ENCODE measurements around the gene STARD7. TPM values are rescaled to one million over a fixed set of nuclear protein-coding genes. Genes with fewer than 3 reads are reported as not detected.
A peak's percentile ranks its signal among the peaks of the same experiment; 100 is the strongest.

Gene STARD7
- total RNA-seq, 1 donor from 2014 or later: 103 TPM

GRCh38 chr2:96164459-96165184 lies 44.0 kb downstream of the STARD7 start:
- TF ChIP-seq, protein P1, sequence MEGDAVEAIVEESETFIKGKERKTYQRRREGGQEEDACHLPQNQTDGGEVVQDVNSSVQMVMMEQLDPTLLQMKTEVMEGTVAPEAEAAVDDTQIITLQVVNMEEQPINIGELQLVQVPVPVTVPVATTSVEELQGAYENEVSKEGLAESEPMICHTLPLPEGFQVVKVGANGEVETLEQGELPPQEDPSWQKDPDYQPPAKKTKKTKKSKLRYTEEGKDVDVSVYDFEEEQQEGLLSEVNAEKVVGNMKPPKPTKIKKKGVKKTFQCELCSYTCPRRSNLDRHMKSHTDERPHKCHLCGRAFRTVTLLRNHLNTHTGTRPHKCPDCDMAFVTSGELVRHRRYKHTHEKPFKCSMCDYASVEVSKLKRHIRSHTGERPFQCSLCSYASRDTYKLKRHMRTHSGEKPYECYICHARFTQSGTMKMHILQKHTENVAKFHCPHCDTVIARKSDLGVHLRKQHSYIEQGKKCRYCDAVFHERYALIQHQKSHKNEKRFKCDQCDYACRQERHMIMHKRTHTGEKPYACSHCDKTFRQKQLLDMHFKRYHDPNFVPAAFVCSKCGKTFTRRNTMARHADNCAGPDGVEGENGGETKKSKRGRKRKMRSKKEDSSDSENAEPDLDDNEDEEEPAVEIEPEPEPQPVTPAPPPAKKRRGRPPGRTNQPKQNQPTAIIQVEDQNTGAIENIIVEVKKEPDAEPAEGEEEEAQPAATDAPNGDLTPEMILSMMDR (IDR thresholded peaks at IDR 0.05; ENCODE audit: insufficient read depth, low read depth, low read length): no peak
- TF ChIP-seq EZH2 (IDR thresholded peaks at IDR 0.05; ENCODE audit: insufficient read depth, low read length): no peak
- H3K27ac Mint-ChIP-seq (ENCODE audit: unreplicated experiment): no peak overlapping the region
- H3K9ac ChIP-seq (ENCODE audit: low read length): no peak overlapping the region
- no peak overlapping the region for H3K4me3 ChIP-seq (ENCODE audit: insufficient read depth, low read depth, low read length)
- no peaks in the 10 kb centered on the region for H3K27me3 ChIP-seq (ENCODE audit: insufficient read depth, low read length)
- H3K4me3 Mint-ChIP-seq (ENCODE audit: unreplicated experiment): no peak overlapping the region
- FAIRE-seq (no peak), DNase-seq (ENCODE audit: low read depth) (no peak)
- no peak overlapping the region for H3K27ac ChIP-seq (ENCODE audit: low read depth, low read length)
- peak overlapping the region; percentile 63 for H2AFZ ChIP-seq (ENCODE audit: low read depth, low read length)
- H3K36me3 Mint-ChIP-seq (ENCODE audit: low read depth, unreplicated experiment): no peaks in the 10 kb centered on the region
- no peaks in the 10 kb centered on the region for H3K36me3 ChIP-seq (ENCODE audit: insufficient read depth, low read length)
- H3K79me2 ChIP-seq (ENCODE audit: insufficient read depth, low read length): no peaks in the 10 kb centered on the region
- H3K9me3 Mint-ChIP-seq (ENCODE audit: unreplicated experiment): peaks cover 3% of the 10 kb centered on the region
- H3K27me3 Mint-ChIP-seq (ENCODE audit: low read depth, unreplicated experiment): peaks cover 6% of the 10 kb centered on the region
- no peaks in the 10 kb centered on the region for H4K20me1 ChIP-seq (ENCODE audit: insufficient read depth, low read length)
- H3K9me3 ChIP-seq (ENCODE audit: insufficient read depth, low read depth, low read length): no peaks in the 10 kb centered on the region
- no peak overlapping the region for H3K4me2 ChIP-seq (ENCODE audit: low read length)
- no peaks in the 10 kb centered on the region for H3K4me1 Mint-ChIP-seq (ENCODE audit: low read depth, unreplicated experiment)
- H3K4me1 ChIP-seq (ENCODE audit: insufficient read depth, low read length): peaks cover 4% of the 10 kb centered on the region

GRCh38 chr2:96163768-96164429 lies 44.7 kb downstream of the STARD7 start:
- no peaks in the 10 kb centered on the region for H3K4me1 Mint-ChIP-seq (ENCODE audit: low read depth, unreplicated experiment)
- H3K27me3 Mint-ChIP-seq (ENCODE audit: low read depth, unreplicated experiment): peaks cover 13% of the 10 kb centered on the region
- no peaks in the 10 kb centered on the region for H3K79me2 ChIP-seq (ENCODE audit: insufficient read depth, low read length)
- no peak overlapping the region for H3K9ac ChIP-seq (ENCODE audit: low read length)
- DNase-seq (ENCODE audit: low read depth) (no peak), FAIRE-seq (no peak)
- H3K4me3 ChIP-seq (ENCODE audit: insufficient read depth, low read depth, low read length): no peak overlapping the region
- TF ChIP-seq, protein P1 (IDR thresholded peaks at IDR 0.05; ENCODE audit: insufficient read depth, low read depth, low read length): no peak
- no peak for TF ChIP-seq EZH2 (IDR thresholded peaks at IDR 0.05; ENCODE audit: insufficient read depth, low read length)
- no peak overlapping the region for H3K4me3 Mint-ChIP-seq (ENCODE audit: unreplicated experiment)
- H4K20me1 ChIP-seq (ENCODE audit: insufficient read depth, low read length): no peaks in the 10 kb centered on the region
- peak overlapping the region; percentile 56 for H2AFZ ChIP-seq (ENCODE audit: low read depth, low read length)
- H3K36me3 ChIP-seq (ENCODE audit: insufficient read depth, low read length): no peaks in the 10 kb centered on the region
- H3K27ac ChIP-seq (ENCODE audit: low read depth, low read length): no peak overlapping the region
- no peaks in the 10 kb centered on the region for H3K27me3 ChIP-seq (ENCODE audit: insufficient read depth, low read length)
- no peaks in the 10 kb centered on the region for H3K36me3 Mint-ChIP-seq (ENCODE audit: low read depth, unreplicated experiment)
- H3K4me1 ChIP-seq (ENCODE audit: insufficient read depth, low read length): peaks cover 4% of the 10 kb centered on the region
- peaks cover 3% of the 10 kb centered on the region for H3K9me3 Mint-ChIP-seq (ENCODE audit: unreplicated experiment)
- H3K27ac Mint-ChIP-seq (ENCODE audit: unreplicated experiment): no peak overlapping the region
- no peaks in the 10 kb centered on the region for H3K9me3 ChIP-seq (ENCODE audit: insufficient read depth, low read depth, low read length)
- no peak overlapping the region for H3K4me2 ChIP-seq (ENCODE audit: low read length)

GRCh38 chr2:96163415-96163767 lies 45.2 kb downstream of the STARD7 start:
- peaks cover 3% of the 10 kb centered on the region for H3K9me3 Mint-ChIP-seq (ENCODE audit: unreplicated experiment)
- Histone ChIP-seq H3K36me3 (ENCODE audit: insufficient read depth, low read length) (no peaks in the 10 kb centered on the region), H3K9me3 (ENCODE audit: insufficient read depth, low read depth, low read length) (no peaks in the 10 kb centered on the region), H3K79me2 (ENCODE audit: insufficient read depth, low read length) (no peaks in the 10 kb centered on the region), H3K27me3 (ENCODE audit: insufficient read depth, low read length) (no peaks in the 10 kb centered on the region), H3K27ac (ENCODE audit: low read depth, low read length) (no peak overlapping the region), H3K4me2 (ENCODE audit: low read length) (no peak overlapping the region), H3K4me1 (ENCODE audit: insufficient read depth, low read length) (peaks cover 4% of the 10 kb centered on the region), H3K4me3 (ENCODE audit: insufficient read depth, low read depth, low read length) (no peak overlapping the region), H4K20me1 (ENCODE audit: insufficient read depth, low read length) (no peaks in the 10 kb centered on the region), H2AFZ (ENCODE audit: low read depth, low read length) (no peak overlapping the region), H3K9ac (ENCODE audit: low read length) (no peak overlapping the region)
- H3K36me3 Mint-ChIP-seq (ENCODE audit: low read depth, unreplicated experiment): no peaks in the 10 kb centered on the region
- TF ChIP-seq EZH2 (IDR thresholded peaks at IDR 0.05; ENCODE audit: insufficient read depth, low read length): no peak
- TF ChIP-seq, protein P1 (IDR thresholded peaks at IDR 0.05; ENCODE audit: insufficient read depth, low read depth, low read length): no peak
- no peak for DNase-seq (ENCODE audit: low read depth)
- peaks cover 17% of the 10 kb centered on the region for H3K27me3 Mint-ChIP-seq (ENCODE audit: low read depth, unreplicated experiment)
- H3K4me1 Mint-ChIP-seq (ENCODE audit: low read depth, unreplicated experiment): no peaks in the 10 kb centered on the region
- no peak for FAIRE-seq
- H3K27ac Mint-ChIP-seq (ENCODE audit: unreplicated experiment): no peak overlapping the region
- no peak overlapping the region for H3K4me3 Mint-ChIP-seq (ENCODE audit: unreplicated experiment)

Measured in astrocyte (in vitro differentiated cells and primary cell).